ENCODE results near the gene LTBP1.
A peak's percentile ranks its signal among the peaks of the same experiment; 100 is the strongest.
"Not testable (repeated sequence)": the region's sequence is repeated elsewhere in the genome, so short reads cannot be mapped to it uniquely, and the experiment has no call there.

LTBP1 gene

DNA sequence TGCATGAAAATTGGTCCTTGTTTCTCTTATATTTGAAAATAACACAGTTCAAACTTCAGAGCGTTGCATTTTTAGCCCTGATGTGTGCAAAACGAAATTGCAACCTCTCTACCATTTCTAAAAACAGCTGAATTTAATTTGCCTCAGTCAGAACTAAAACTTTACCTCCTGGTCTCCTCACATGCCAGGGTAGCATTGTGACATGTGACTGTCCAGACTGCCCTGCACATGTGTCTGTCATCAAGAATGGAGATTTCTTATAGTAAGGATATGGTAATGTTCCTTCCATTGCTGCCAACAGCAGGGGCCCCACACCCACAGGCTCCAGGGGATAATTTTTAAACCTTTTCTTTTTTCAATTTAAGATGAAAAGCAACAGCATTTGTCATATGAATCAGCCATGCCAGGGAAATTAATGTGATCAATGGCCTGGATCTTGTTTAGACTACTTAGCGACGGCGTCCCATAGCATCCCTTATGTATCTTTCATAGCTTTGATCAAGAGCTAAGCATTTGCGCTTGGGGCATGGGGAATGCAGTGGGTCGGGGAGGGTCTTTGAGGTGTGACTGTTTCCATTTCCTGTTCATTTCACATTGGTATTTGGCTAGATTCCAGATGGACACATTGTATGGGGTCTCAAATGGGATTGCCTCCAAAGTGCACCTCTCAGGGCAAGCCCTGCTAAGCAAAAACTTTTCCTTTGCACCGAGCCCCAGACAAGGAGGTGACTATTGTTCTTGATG is 437.3 kb downstream of the LTBP1 start:
- DNase-seq (ENCODE audit: low read depth in 2 of 2): no peak

DNA sequence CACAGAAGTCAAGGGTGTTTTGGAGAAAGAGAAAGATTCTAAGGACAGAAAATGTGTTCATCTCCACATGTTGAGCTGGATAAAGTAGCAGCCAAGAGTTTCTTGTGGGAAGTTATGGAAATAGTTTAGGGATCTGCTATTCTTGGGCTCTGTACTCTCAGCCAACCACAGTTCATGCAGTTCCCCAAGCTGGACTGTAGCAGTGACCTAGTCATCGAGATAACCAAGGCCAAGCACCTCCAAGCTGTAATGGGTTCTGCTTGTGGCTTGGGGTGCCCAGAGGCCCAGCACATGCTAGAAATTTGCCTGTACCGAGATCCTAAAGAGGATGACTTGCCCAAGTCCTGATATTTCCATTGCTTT is 437.8 kb downstream of the LTBP1 start:
- DNase-seq (ENCODE audit: low read depth in 2 of 2): no peak

DNA sequence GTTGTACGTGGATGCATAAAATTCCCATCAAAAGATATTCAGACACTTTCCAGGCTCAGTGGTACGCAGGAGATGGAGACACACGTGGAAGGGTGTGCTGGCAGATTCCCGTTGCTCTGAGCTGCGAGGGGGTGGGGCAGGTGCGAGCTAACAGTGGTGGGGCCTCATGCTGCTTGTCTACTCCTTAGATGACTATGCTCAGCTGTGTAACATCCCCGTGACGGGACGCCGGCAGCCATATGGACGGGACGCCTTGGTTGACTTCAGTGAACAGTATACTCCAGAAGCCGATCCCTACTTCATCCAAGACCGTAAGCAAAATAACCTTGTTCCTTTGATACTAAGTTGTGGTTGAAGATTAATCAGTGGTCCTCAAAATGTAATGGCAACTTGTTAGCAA is 442.2 kb downstream of the LTBP1 start:
- no peak for DNase-seq (ENCODE audit: low read depth in 2 of 2)

DNA sequence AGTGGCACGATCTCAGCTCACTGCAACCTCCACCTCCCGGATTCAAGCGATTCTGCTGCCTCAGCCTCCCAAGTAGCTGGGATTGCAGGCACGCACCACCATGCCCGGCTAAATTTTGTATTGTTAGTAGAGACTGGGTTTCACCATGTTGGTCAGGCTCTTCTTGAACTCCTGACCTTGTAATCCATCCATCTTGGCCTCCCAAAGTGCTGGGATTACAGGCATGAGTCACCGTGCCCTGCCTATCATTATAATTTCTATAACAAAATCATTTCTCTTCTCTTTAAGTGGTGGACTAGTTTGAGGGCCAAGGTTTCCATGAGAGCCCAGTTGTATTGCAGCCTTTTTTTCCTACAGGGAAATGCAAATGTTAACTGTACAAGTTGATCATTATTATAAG is 442.9 kb downstream of the LTBP1 start:
- not testable (repeated sequence) for DNase-seq (ENCODE audit: low read depth in 2 of 2)

DNA sequence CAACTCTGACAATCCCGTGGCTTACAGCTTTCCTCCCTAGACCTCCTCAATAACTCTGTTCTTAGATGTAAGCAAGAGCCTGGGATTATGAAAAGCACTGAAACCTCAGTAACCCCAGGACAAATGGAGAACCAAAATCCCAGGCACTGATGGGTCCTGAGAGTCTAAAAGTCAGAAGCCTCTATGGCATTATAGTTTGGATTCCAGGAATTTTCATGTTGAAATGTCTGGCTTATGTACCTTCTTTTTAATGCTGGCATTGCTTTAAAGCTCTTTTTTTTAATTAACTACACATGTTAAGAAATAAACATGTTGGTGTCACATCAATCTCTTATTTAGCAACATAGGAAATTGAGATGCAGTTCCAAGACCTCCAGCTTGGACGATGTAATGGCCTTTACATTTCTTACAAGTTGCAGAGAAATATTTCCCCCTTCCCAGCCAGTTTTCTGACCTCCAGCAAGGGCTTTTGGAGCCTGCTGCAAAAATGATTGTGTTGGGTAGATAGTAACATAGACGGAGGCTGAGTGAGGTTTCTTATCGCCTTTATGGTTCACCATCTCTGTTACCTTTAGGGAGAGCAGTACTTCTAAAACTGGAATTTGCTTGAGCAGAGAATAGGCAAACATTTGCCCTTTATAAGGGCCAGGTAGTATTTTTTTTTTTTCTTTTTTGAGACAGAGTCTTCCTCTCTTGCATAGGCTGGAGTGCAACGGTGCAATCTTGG is 444.9 kb downstream of the LTBP1 start:
- DNase-seq (ENCODE audit: low read depth in 2 of 2): no peak

DNA sequence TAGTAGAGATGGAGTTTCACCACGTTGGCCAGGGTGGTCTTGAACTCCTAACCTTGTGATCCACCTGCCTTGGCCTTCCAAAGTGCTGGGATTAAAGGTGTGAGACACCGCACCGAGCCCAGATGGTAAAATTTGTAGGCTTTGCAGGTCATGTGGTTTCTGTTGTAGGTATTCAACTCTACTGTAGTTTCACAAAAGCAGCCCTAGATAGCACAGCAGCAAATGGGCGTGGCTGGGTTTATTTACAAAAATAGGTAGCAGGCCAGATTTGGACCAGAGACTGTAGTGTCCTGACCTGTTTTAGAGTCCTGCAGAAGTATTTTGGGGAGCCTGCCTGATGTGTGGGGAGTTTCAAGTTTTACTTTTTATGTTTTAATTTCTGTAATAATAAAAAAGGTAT is 445.6 kb downstream of the LTBP1 start:
- DNase-seq (ENCODE audit: low read depth in 2 of 2): no peak

DNA sequence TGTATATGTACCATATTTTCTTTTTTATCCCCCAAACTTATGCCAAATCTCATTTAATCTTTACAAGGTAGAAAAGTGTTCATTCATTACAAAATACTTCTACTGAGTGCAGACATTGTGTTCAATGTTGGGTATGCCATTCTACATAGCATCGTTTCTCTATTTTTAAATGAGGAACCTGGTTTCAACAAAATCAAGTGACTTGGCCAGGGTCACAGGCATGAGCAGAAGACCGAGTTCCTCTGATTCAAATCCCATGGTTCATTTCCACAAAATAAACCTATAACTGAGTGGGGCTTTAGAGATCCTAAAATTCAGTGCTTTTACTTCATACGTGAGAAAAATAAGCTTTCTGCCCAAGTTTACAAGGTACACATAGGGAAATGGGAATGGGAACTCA is 448.3 kb downstream of the LTBP1 start:
- no peak for DNase-seq (ENCODE audit: low read depth in 2 of 2)

DNA sequence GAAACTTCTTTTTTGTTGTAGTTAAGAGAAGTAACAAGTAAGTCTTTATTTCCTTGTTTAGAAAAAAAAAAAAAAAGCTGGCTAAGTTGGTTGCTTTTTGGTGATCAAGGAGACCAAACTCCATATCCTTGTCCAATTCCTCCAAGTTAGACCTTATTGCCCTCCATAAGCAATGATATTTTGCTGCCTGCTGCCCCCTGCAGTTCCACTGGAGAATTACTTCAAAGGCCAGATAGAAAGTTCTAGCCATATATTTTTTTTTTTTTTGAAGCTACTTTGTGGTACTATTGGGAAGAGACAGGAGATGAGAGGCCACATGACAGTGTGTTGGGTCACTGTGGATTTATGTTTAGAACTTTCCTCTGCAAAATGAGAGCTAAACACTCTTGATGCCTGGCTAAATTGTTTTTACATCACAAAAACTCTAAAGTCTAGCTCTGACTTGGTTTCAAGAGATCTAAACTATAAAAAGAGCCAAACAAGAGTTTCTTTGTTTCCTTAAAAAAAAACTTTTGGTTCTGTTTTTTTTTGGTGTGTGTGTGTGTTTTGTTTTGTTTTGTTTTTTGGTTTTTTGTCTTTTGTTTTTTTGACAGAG is 449.0 kb downstream of the LTBP1 start:
- peak; percentile 14 to 28 for DNase-seq (ENCODE audit: low read depth in 2 of 2)

DNA sequence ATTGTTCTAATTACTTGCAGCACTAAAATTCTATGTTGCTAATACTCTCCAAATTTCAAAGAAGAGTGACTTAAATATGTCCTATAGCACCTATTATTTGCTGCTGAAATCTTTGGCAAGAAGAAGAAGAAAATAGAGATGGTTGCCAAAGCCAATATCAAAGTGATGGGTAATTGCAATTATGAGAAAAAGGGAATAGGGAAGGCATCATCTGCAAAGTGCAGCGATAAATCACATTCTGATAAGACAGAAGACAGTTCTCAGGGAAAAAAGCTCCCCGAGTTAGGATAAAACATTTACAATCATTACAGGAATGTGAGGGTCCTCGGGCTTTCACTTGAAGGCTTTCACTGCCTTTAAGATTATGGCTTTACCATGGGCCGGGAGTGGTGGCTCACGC is 457.6 kb downstream of the LTBP1 start:
- DNase-seq (ENCODE audit: low read depth in 2 of 2): no peak

DNA sequence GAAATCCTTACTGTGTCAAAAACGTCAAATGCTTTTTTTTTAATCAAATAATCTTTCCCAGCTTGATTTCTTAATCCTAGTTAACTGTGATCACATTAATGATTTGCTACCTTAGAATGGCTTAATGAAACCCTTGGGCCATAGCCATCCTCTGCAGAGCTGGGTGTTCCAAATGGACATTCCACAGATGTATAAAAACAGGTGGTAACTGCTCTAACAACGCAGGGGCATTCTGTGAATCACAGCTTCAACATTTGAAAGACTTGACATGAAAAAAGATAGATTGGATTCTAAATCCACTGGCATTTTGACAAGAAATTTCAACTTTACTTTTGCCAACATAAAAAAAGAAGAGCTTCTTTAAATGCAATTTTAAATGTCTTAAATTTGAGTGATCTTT is 459.9 kb downstream of the LTBP1 start:
- no peak for DNase-seq (ENCODE audit: low read depth in 2 of 2)

DNA sequence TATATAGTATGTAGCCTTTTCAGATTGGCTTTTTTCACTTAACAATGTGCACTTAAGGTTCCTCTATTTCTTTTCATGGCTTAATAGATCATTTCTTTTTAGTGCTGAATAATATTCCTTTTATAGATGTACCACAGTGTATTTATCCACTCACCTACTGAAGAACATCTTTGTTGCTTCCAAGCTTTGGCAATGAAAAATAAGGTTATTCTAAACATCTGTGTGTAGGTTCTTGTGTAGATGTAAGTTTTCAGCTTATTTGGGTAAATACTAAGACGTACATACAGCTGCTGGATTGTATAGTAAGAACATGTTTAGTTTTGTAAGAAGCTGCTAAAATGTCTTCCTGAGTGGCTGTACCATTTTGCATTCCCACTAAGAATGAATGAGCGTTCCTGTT is 461.4 kb downstream of the LTBP1 start:
- DNase-seq (ENCODE audit: low read depth in 2 of 2): no peak

DNA sequence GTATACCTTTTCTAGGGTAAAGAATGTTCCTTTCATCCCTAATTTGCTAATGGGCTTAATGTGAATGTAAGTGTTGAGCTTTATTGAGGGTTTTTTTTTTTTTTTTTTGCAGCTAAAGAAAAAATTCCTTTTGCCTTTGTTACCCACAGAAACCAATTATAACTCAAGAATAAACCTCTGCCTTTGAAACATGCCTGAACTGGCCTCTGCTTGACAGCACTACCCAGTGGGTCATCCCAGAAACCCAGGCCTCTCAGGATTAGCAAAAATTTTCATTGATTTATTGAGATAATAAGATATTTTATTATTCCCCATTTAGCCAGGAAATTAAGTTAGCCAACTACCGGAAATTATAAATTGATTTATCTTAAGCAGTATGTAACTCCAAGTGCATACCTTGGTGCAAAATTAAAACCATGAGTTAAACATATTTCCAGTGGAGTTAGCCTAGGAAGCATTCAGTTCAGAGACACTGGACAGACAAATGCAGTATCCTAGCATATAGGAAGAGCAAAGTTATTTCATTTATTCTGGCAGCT is 462.7 kb downstream of the LTBP1 start:
- no peak for DNase-seq (ENCODE audit: low read depth in 2 of 2)

DNA sequence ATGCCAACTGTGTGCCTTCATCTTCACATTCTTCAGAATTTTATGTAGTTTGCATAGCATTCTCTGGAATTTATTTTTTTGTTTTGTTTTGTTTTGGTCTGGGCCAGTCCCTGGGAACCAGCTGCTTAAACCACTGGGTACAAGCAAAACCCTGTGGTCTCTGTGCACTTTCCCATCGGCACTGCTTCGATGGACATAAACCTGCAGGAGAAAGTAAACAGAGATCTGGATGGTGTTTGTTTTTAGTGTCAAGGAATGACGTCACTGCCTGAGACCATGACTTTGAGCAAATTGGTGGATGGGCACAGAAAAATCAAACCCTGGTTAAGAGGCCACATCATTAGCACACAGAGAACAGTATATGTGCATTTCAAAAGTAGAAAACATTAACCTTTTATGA is 465.0 kb downstream of the LTBP1 start:
- no peak for DNase-seq (ENCODE audit: low read depth in 2 of 2)

DNA sequence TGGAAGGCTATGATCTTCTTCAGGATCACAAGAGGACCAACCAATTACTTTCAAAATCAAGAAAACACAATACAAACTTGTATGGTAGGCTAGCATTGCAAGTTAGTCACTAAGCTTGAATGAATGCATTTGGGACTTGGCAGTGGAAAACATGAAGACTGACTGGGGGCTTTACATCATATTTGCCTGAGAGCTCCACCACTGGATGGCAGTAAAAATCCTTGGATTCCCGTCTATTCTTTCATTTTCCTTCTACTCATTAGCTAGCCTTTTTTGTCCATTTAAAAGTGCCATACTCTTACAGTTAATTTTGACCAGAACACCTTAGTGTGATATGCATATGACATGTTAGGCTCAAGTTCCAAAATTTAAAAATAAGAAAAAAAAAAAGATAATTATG is 466.2 kb downstream of the LTBP1 start:
- DNase-seq (ENCODE audit: low read depth in 2 of 2): no peak

DNA sequence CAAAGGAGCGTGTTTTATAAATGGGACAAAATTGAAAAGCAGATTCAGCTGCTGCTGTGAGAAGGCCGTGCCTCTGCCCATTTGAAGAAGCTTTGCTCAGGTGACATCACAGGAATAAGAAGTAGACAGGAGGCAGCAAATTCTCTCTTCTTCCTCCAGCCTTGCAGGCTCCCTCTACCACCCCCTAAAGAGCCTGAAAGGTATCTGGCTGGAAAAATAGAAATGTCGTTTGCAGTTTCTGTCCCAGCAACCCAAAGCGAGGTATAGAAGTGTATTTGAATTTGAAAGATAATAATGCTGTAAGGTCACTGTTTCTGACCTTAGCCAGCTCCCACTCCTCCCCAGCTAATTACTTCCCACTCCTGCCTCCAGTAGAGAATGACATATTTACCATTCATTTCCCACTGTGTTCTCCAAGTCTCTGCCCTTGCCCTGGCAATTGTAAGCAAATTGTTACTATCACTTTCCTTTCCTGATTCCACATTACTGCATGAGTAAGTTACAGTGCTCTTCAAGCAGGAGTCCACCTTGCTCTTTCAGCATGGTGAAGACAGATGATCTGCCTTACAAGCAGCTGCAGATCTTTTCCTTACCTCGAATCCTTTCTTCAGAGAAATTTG is 472.9 kb downstream of the LTBP1 start:
- no peak for DNase-seq (ENCODE audit: low read depth in 2 of 2)

DNA sequence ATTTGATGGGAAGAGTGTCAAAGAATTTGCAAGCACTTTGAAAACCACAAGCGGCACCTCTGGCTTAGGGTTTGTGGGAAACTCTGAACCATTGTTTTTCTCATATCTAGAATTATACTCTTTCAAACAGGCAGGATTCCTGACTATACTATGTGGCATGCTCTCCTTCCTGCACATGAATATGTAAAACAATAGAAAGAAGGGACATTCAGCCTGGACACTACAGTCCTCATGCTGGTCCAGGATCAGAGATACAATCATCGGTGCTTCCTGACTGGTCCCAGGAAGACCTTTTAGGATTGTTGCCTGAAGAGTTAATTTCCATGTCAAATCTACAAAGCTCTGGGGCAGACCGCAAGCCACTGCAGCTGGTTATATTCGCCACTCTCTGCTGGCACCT is 474.0 kb downstream of the LTBP1 start:
- DNase-seq (ENCODE audit: low read depth in 2 of 2): no peak

DNA sequence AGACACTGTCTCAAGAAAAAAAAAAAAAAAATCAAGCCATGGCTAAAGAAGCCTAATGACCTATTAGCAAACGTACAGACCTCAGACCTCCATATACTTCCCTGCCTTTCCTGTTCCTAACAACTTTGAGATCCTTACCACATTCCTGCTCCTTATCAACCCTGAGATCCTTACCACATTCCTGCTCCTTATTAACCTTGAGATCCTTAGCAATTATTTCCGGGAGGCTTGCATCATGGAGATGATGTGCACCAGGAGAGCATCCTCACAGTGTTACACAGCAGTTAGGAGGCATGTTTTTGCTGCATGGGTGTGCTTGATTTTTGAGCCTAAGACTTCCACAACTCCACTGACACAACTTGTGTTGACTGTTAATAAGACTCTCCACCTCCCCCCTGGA is 475.1 kb downstream of the LTBP1 start:
- no peak for DNase-seq (ENCODE audit: low read depth in 2 of 2)

DNA sequence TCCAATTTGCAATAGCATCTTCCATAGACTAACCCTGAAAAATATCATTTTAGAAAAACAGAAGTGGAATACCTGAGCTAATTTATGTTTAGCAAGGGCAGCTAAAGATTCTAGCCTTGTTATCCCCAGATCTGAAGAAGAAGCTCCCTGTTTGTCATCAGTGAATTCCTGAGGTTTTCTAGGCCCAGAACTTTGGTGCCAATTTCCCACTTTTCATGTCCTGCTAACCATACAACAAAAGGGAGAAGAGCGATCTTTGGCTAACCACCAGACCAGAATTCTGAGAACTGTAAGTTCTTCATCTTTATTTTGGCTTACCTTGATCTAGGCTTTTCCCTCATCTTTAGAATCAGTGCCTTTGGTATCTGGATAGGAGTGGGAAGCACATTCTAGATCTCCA is 478.4 kb downstream of the LTBP1 start:
- DNase-seq (ENCODE audit: low read depth in 2 of 2): no peak

DNA sequence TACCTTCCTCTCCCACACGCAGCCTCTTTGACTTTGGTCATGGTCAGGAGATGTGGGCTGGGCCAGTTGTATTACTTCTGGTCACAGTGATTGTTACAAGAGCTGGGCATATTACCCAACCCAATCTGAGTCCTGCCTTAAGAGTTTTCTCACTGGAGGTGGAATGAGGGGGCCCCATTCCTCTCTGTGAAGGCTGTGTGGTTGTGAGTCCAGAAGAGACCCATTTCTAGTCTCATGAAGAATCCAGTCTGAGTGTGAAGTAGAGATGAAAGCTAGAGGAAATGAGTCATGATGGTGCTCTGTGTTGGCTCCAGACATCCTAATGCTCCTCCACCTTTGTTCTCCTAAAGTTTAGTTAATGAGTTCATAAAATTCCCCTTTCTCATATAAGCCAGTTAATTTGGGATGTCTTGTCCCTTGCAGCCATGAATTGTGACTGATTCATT is 478.9 kb downstream of the LTBP1 start:
- DNase-seq (ENCODE audit: low read depth in 2 of 2): no peak

DNA sequence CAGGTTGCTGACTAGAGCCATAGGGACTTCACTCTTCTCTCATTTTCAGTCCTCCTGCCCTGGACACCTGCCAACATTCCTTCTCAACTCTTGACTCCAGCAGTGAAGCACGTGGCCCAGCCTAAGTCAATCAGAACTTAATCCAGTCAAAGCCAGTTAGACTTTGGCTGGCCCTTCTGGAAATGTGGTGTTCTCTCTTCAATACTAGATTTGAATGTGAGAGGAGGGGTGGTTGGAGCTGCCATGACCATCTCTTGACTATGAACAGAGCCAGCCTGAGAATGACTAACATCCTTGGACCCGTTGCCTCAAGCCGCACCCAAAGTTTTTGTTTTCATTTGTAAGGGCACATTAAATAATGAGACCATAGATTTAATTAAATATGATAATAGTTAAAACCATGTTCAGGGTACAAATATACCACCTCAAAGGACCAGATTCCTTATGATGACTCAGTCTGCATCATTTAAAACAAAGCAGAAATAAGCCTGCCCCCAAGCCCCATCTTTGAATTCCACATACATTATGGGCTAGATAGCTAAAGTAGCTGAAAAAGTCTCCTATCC is 480.0 kb downstream of the LTBP1 start:
- DNase-seq (ENCODE audit: low read depth in 2 of 2): no peak

DNA sequence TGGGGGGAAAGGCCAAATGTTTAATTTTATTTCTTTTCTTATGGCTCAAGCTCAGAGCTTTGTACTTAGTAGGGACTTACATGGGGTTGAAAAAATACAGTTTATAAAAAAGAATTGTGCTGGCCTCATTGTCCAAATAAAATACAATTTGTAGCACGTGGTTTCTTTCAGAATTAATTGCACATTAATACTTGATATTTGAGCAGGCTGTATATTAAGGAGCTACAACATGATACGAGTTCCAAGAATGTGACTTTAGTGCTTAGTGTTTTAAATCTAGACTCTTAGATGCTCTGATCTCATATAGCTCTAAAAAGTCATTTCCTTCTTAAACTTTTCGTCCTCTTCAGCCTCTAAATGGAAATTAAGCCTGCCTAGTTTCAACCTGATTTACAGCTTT is 483.3 kb downstream of the LTBP1 start:
- no peak for DNase-seq (ENCODE audit: low read depth in 2 of 2)

DNA sequence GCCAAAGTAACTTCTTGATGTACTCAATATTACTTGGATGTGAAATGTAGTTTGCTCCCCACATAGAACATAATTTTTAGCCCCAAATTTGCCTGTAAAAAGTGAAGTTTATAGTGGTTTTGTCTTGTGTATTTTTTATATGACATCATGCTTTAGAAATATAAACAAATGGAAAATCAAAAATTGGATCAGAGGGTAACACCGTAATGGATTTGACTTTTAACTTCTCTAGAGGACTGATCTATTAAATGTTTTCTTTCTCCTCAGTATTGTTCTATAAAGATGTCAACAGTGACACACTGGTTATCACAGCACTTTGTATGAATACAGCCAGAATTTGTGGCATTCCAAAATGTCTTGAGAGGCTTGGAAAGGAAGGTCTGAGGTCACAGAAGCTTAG is 484.1 kb downstream of the LTBP1 start:
- no peak for DNase-seq (ENCODE audit: low read depth in 2 of 2)
